K562 (cell line): ENCODE results near the gene SPIB. TPM values are rescaled to one million over a fixed set of nuclear protein-coding genes. Genes with fewer than 3 reads are reported as not detected.

ENCODE experiments used
- ATF7 ChIP-seq: fragments of 450-650 bp; IDR thresholded peaks from 2 replicates; pipeline ENCODE4 v1.7.1; 2014; ENCODE audit warnings: mild to moderate bottlenecking, moderate library complexity
- CBX3 ChIP-seq, 2 experiments: IDR thresholded peaks; 1 replicate in 1 of 2; 2 replicates in 1 of 2; pipeline ENCODE4 v1.6.1; 2012; ENCODE audit warnings: inconsistent platforms in 2 of 2, low read length in 2 of 2, borderline replicate concordance in 1 of 2, control low read depth in 1 of 2
- CBX5 ChIP-seq: IDR thresholded peaks from 2 replicates; pipeline ENCODE4 v1.6.1; 2014; ENCODE audit warnings: low read depth, borderline replicate concordance
- FOXP1 ChIP-seq: sonication (generic); formaldehyde crosslinking; IDR thresholded peaks from 2 replicates; pipeline ENCODE4 v1.8.0; 2022; ENCODE audit warnings: mild to moderate bottlenecking, missing genetic modification reagents
- GABPB2 ChIP-seq: fragments of 250-450 bp; sonication (Bioruptor Pico); conservative IDR thresholded peaks from 2 replicates; pipeline ENCODE4 v1.5.1; 2021; ENCODE audit warnings: mild to moderate bottlenecking
- MXI1 ChIP-seq: IDR thresholded peaks from 2 replicates; pipeline ENCODE4 v1.6.1; 2011; ENCODE audit warnings: low read depth, mild to moderate bottlenecking, improper control_type of control experiment, low read length
- NR1H2 ChIP-seq: sonication (generic); formaldehyde crosslinking; IDR thresholded peaks from 2 replicates; pipeline ENCODE4 v1.4.0; 2020; ENCODE audit warnings: mild to moderate bottlenecking, missing genetic modification reagents
- NRF1 ChIP-seq, 2 experiments: fragments of 450-650 bp; IDR thresholded peaks in 1 of 2; conservative IDR thresholded peaks in 1 of 2; 2 replicates each; pipeline ENCODE4 v1.6.1; 2014; ENCODE audit warnings: mild to moderate bottlenecking in 2 of 2
- TAF9B ChIP-seq: fragments of 450-650 bp; IDR thresholded peaks from 2 replicates; pipeline ENCODE4 v1.6.1; 2018; ENCODE audit warnings: mild to moderate bottlenecking; ENCODE audit not compliant: partially characterized antibody
- TCF3 ChIP-seq: sonication (generic); formaldehyde crosslinking; IDR thresholded peaks from 2 replicates; pipeline ENCODE4 v1.4.0; 2020; ENCODE audit warnings: mild to moderate bottlenecking, missing genetic modification reagents
- TRIM28 ChIP-seq: fragments of 450-650 bp; IDR thresholded peaks from 2 replicates; pipeline ENCODE4 v1.6.1; 2017
- WHSC1 ChIP-seq: IDR thresholded peaks from one replicate; pipeline ENCODE4 v1.6.1; 2012; ENCODE audit warnings: low read length, control low read depth, inconsistent platforms
- ZFP30 ChIP-seq: fragments of 250-450 bp; sonication (Bioruptor Pico); IDR thresholded peaks from 2 replicates; pipeline ENCODE4 v1.8.0; 2022; ENCODE audit warnings: moderate library complexity, mild to moderate bottlenecking, inconsistent platforms, borderline replicate concordance
- ZNF316 ChIP-seq: fragments of 450-650 bp; IDR thresholded peaks from 2 replicates; pipeline ENCODE4 v1.6.1; 2016
- polyA plus RNA-seq, 8 experiments: library from polyadenylated mRNA; depleted of rRNA in 4 of 8; stranded (reverse) in 5 of 8; unstranded in 3 of 8; fragments of >200 nt; fragmentation: Nextera tagmentation in 2 of 8; fragmentation: Illumina TruSeq in 1 of 8; extraction: Ambion mirVana in 2 of 8; extraction: Trizol in 1 of 8; gene quantifications; 2 replicates each; pipeline versions ENCODE4 v1.2.1 to v1.2.3, GENCODE V29; 2011 to 2014; ENCODE audit warnings: inconsistent platforms in 1 of 8, missing spikeins in 1 of 8
- total RNA-seq, 7 experiments: library from RNA; depleted of rRNA in 6 of 7; stranded (reverse); fragments of >200 nt in 6 of 7; fragmentation: Illumina TruSeq in 2 of 7; extraction: Trizol in 2 of 7; gene quantifications; 2 replicates each; pipeline versions ENCODE4 v1.2.1 to v1.2.3, GENCODE V29; 2011 to 2021; ENCODE audit warnings: low replicate concordance in 1 of 7
- TF ChIP-seq, protein P1 (sequence below): sonication (generic); formaldehyde crosslinking; IDR thresholded peaks from 2 replicates; pipeline ENCODE4 v1.9.0; 2022; ENCODE audit warnings: mild to moderate bottlenecking, missing genetic modification reagents
- TF ChIP-seq, protein P2 (sequence below): fragments of 250-450 bp; sonication (Bioruptor Pico); IDR thresholded peaks from 2 replicates; pipeline ENCODE4 v1.5.0; 2021
- TF ChIP-seq, protein P3 (sequence below): fragments of 250-450 bp; sonication (Bioruptor Pico); IDR thresholded peaks from 2 replicates; pipeline ENCODE4 v1.4.0; 2020; ENCODE audit warnings: mild to moderate bottlenecking, moderate library complexity, borderline replicate concordance
- TF ChIP-seq, protein P4 (sequence below): fragments of 450-650 bp; formaldehyde crosslinking; IDR thresholded peaks from 2 replicates; pipeline ENCODE4 v1.4.0; 2020; ENCODE audit warnings: mild to moderate bottlenecking, moderate library complexity
- TF ChIP-seq, protein P5 (sequence below): fragments of 200-400 bp; formaldehyde crosslinking; IDR thresholded peaks from 2 replicates; pipeline ENCODE4 v1.6.1; 2017; ENCODE audit warnings: mild to moderate bottlenecking, low read depth, low read length, moderate library complexity

The SPIB gene
- total and polyA plus RNA-seq, 9 of the 15 experiments (the other 6 are each of a cell fraction or from before 2014, with no cell fraction given) = 0.06 to 1.0 (median 0.43) TPM; not detected in 1

DNA sequence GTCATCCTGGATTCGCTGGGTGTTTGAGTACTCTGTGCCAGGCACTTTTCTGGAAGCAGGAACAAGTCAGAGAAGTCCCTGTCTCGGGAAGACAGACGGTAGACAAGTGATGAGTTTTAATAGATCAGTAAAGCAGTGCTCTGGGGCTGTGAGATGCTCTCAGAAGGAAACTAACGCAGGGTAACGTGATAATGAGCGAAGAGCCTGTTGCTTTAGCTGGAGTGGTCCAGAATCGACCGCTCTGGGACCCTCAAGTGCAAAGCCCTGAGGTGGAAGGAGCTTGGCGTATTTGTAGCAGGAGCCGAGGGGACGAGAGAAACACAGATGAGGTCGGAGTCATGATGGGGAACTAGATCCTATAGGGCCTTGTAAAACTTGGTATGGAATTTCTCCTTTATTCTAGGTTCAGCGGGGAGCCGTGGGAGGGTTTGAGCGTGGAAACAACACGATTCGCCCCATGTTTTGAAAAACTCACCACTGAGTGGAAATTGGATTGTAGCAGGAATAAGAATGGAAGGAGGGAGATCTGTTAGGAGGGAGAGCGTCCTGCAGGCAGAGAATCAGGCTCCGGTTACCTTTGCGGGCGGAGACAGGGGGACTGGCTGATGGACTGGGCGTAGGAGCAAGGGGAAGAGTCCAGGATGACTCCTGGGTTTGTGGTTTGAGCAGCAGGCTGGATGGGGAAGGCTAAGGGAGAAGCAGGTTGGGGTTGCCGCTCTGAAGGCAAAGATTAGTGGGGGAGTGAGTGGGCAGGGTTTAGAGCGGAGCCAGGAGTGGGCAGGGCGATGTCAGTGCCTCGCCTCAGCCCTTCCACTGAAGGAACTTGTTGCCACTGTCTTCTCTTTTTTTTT lies 33.8 kb upstream of the SPIB start (continued):
- TF ChIP-seq CBX3 (IDR thresholded peaks at IDR 0.05; ENCODE audit: borderline replicate concordance in 1 of 2, low read length in 2 of 2) (no peak), GABPB2 (CRISPR knock-in tag) (no peak), TCF3 (0 out of 2 replicates have a peak, but pooled peaks have one; percentile 4), TAF9B (no peak), ZFP30 (CRISPR knock-in tag) (no peak), NRF1 (conservative IDR thresholded peaks at IDR 0.05 in 1 of 2, IDR thresholded peaks at IDR 0.05 in 1 of 2) (no peak), MXI1 (0 out of 2 replicates have a peak, but pooled peaks have one; percentile 51), WHSC1 (no peak), TRIM28 (0 out of 2 replicates have a peak, but pooled peaks have one; percentile 37), ATF7 (no peak), NR1H2 (no peak), CBX5 (no peak), ZNF316 (peak; percentile 45), FOXP1 (CRISPR knock-in tag) (peak; percentile 57; the same call in 1 of the 2 replicates)
- TF ChIP-seq, protein P1, sequence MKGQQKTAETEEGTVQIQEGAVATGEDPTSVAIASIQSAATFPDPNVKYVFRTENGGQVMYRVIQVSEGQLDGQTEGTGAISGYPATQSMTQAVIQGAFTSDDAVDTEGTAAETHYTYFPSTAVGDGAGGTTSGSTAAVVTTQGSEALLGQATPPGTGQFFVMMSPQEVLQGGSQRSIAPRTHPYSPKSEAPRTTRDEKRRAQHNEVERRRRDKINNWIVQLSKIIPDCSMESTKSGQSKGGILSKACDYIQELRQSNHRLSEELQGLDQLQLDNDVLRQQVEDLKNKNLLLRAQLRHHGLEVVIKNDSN (CRISPR knock-in tag) = no peak
- TF ChIP-seq, protein P2, sequence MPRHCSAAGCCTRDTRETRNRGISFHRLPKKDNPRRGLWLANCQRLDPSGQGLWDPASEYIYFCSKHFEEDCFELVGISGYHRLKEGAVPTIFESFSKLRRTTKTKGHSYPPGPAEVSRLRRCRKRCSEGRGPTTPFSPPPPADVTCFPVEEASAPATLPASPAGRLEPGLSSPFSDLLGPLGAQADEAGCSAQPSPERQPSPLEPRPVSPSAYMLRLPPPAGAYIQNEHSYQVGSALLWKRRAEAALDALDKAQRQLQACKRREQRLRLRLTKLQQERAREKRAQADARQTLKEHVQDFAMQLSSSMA (CRISPR knock-in tag) = no peak
- TF ChIP-seq, protein P3, sequence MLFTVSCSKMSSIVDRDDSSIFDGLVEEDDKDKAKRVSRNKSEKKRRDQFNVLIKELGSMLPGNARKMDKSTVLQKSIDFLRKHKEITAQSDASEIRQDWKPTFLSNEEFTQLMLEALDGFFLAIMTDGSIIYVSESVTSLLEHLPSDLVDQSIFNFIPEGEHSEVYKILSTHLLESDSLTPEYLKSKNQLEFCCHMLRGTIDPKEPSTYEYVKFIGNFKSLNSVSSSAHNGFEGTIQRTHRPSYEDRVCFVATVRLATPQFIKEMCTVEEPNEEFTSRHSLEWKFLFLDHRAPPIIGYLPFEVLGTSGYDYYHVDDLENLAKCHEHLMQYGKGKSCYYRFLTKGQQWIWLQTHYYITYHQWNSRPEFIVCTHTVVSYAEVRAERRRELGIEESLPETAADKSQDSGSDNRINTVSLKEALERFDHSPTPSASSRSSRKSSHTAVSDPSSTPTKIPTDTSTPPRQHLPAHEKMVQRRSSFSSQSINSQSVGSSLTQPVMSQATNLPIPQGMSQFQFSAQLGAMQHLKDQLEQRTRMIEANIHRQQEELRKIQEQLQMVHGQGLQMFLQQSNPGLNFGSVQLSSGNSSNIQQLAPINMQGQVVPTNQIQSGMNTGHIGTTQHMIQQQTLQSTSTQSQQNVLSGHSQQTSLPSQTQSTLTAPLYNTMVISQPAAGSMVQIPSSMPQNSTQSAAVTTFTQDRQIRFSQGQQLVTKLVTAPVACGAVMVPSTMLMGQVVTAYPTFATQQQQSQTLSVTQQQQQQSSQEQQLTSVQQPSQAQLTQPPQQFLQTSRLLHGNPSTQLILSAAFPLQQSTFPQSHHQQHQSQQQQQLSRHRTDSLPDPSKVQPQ (CRISPR knock-in tag) = no peak
- TF ChIP-seq, protein P4, sequence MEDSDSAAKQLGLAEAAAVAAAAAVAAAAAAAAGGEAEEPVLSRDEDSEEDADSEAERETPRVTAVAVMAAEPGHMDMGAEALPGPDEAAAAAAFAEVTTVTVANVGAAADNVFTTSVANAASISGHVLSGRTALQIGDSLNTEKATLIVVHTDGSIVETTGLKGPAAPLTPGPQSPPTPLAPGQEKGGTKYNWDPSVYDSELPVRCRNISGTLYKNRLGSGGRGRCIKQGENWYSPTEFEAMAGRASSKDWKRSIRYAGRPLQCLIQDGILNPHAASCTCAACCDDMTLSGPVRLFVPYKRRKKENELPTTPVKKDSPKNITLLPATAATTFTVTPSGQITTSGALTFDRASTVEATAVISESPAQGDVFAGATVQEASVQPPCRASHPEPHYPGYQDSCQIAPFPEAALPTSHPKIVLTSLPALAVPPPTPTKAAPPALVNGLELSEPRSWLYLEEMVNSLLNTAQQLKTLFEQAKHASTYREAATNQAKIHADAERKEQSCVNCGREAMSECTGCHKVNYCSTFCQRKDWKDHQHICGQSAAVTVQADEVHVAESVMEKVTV = no peak
- TF ChIP-seq, protein P5, sequence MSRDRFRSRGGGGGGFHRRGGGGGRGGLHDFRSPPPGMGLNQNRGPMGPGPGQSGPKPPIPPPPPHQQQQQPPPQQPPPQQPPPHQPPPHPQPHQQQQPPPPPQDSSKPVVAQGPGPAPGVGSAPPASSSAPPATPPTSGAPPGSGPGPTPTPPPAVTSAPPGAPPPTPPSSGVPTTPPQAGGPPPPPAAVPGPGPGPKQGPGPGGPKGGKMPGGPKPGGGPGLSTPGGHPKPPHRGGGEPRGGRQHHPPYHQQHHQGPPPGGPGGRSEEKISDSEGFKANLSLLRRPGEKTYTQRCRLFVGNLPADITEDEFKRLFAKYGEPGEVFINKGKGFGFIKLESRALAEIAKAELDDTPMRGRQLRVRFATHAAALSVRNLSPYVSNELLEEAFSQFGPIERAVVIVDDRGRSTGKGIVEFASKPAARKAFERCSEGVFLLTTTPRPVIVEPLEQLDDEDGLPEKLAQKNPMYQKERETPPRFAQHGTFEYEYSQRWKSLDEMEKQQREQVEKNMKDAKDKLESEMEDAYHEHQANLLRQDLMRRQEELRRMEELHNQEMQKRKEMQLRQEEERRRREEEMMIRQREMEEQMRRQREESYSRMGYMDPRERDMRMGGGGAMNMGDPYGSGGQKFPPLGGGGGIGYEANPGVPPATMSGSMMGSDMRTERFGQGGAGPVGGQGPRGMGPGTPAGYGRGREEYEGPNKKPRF = no peak
